ENCODE results near the gene ANKRD61.
A peak's percentile ranks its signal among the peaks of the same experiment; 100 is the strongest.
"Not testable (repeated sequence)": the region's sequence is repeated elsewhere in the genome, so short reads cannot be mapped to it uniquely, and the experiment has no call there.

ANKRD61 gene

GRCh38 chr7:6032167-6032566 lies 991 bp downstream of the ANKRD61 start:
- DNase-seq, result no peak

DNA sequence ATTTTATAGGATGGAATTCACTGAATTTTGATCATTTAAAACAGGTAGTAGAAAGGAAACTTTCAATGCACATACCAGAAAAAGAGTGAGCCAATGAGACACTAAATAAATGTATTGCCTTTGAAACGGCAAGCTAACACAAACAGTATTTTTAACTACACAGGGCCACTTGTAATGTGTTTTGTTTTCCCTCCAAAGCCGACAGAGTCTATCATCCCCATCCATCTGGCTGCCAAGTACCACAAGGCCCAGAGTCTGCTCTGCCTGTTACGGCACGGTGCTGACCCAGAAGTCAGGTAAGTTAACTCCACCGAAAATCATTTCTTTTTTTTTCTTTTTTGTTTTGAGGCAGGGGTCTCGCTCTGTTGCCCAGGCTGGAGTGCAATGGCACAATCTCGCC lies 1.5 kb downstream of the ANKRD61 start:
- DNase-seq, result no peak

- no peak for DNase-seq
Observed at GRCh38 chr7:6035165-6035564, 4.0 kb downstream of the ANKRD61 start.

DNA sequence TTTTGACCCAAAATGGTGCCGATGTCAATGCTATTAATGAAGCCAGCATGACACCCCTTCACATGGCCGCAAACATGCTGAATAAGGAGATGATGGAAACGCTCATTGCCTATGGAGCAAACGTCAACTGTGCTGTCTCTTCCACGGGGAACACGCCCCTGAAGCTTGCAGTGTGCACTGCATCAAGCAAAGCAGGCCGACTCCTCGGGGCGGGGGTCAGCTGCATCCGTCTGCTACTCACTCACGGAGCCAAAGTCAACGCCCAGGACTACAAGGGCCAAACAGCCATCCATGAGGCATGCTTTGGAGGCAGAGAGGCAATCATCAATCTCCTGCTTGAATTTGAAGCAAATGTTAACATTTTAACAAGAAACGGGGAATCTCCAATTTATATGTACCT lies 4.5 kb downstream of the ANKRD61 start:
- no peak for DNase-seq

DNA sequence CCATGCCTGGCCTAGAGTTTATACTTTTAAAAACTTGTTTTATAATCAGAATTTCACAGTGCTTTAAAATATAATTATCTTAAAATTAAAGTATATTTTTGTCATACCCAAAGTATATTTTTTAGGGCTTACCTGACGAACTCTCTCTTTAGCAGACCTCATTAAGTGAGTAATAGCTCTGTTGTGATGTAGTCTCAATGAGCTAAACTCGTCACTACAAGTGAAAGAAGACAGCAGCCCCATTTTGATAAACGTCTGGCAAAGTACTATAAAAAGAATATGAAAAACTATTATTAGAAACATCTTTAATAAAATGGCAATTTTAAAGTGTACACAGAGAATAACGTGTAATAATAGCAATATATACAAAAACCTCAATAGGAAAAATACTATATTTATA lies 18.6 kb downstream of the ANKRD61 start:
- DNase-seq, result no peak

DNA sequence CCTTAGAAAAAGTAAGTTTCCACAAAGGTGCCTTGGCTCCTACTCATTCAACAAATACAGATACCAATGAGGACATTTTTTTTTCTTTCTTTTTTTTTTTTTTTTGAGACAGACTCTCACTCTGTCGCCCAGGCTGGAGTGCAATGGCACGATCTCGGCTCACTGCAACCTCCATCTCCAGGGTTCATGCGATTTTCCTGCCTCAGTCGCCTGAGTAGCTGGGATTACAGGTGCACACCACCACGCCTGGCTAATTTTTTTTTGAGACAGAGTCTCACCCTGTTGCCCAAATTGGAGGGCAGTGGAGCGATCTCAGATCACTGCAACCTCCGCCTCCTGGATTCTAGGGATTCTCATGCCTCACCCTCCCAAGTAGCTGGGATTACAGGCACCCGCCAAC lies 20.0 kb downstream of the ANKRD61 start:
- not testable (repeated sequence) for DNase-seq

DNA sequence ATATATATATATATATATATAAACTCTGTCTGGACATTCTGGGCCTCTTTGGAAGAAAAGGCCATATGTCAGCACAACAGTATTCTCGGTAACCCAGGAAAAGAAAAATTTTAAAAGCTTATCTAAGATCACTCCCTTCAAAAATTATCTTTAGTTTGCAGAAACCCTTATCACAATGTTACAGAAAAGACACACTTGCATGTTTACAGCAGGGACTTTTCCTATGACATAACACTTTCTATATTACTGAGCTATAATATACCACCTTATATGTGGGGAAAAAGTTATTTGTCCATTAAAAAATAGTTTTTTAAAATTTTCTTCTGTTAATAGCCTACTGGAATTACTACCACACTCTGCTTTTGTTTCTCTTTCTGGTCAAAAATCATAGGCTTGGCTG lies 25.4 kb downstream of the ANKRD61 start:
- no peak for DNase-seq

DNA sequence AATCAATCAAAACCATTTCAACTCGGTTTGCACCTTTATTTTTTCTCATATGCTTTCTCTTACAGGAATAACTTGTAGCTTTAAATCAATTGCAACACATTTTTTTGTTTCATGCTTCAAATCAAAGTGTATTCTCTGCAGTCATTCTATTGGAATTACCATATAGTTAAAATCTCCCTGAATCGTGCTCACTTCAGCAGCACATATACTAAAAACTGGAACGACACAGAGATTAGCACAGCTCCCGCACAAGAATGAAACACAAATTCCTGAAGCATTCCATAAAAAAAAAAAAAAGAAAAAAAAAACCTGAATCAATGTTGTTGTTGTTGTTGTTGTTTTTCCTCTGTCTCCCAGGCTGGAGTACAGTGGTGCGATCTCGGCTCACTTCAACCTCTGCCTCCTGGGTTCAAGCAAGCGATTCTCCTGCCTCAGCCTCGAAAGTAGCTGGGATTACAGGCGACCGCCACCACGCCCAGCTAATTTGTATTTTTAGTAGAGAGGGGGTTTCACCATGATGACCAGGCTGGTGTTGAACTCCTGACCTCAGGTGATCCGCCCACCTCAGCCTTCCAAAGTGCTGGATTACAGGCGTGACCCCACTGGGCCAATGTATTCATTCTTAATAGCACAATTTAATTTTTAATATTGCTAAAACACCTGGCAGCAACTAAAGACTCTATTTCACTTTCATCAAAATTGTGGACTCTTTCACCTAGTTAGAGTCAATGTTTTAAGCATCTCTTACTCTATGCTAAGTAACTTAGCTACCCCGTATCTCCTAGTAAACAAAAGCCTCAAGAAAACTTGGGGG lies 26.3 kb downstream of the ANKRD61 start:
- peak in 1 of 2 experiments; percentile 6 for DNase-seq

- not testable (repeated sequence) for DNase-seq
Observed at GRCh38 chr7:6059941-6060340, 28.8 kb downstream of the ANKRD61 start.

GRCh38 chr7:6071406-6071805 lies 40.2 kb downstream of the ANKRD61 start:
- no peak for DNase-seq

GRCh38 chr7:6074612-6075380 lies 43.6 kb downstream of the ANKRD61 start:
- no peak for DNase-seq

GRCh38 chr7:6078548-6078947 lies 47.4 kb downstream of the ANKRD61 start:
- no peak for DNase-seq

DNA sequence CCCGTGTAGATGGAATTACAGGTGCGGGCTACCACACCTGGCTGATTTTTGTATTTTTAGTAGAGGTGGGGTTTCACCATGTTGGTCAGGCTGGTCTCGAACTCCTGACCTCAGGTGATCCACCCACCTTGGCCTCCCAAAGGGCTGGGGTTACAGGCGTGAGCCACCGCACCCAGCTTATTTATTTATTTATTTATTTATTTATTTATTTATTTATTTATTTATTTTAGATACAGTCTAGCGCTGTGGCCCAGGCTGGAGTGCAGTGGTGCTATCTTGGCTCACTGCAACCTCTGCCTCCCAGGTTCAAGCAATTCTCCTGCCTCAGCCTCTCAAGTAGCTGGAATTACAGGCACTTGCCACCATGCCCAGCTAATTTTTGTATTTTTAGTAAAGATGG lies 51.9 kb downstream of the ANKRD61 start:
- not testable (repeated sequence) for DNase-seq
